Measurements from ENCODE around the gene CD70.

The CD70 gene

GRCh38 chr19:6543866-6544347, 47.0 kb downstream of the CD70 start:
- no peak for TF ChIP-seq CTCF (IDR thresholded peaks at IDR 0.05; ENCODE audit: insufficient read depth, low read depth, low read length, missing control alignments)
- DNase-seq (ENCODE audit: low read depth), result no peak
- H3K4me3 ChIP-seq (ENCODE audit: low read length), result no peak overlapping the region

- peak; percentile 77 for DNase-seq (ENCODE audit: low read depth)
- no peak for TF ChIP-seq CTCF (IDR thresholded peaks at IDR 0.05; ENCODE audit: insufficient read depth, low read depth, low read length, missing control alignments)
- H3K4me3 ChIP-seq (ENCODE audit: low read length), result no peak overlapping the region
Measured at GRCh38 chr19:6540918-6541689, 49.8 kb downstream of the CD70 start.

GRCh38 chr19:6539514-6539913, 51.4 kb downstream of the CD70 start:
- TF ChIP-seq CTCF (IDR thresholded peaks at IDR 0.05; ENCODE audit: insufficient read depth, low read depth, low read length, missing control alignments), result no peak
- no peak for DNase-seq (ENCODE audit: low read depth)
- H3K4me3 ChIP-seq (ENCODE audit: low read length), result no peak overlapping the region
